ENCODE measurements around the gene RACK1. TPM values are rescaled to one million over a fixed set of nuclear protein-coding genes. Genes with fewer than 3 reads are reported as not detected.

Gene RACK1
- total RNA-seq, 4 donors from 2014 or later, result 1,252 to 1,898 (median 1,625) TPM

- no peak overlapping the region for H3K27ac ChIP-seq (replicated peaks in 1 of 4)
- no peak for TF ChIP-seq CTCF (IDR thresholded peaks at IDR 0.05)
- no peak for TF ChIP-seq POLR2A (IDR thresholded peaks at IDR 0.05; ENCODE audit: low read depth)
- TF ChIP-seq POLR2AphosphoS5 (IDR thresholded peaks at IDR 0.05), result no peak
- TF ChIP-seq EP300 (IDR thresholded peaks at IDR 0.05), result no peak
- no peak overlapping the region for H3K4me3 ChIP-seq
- intact Hi-C loops (cut with DNase I), result no loop called here
- peaks cover 69 to 82% (median 81%) of the 10 kb centered on the region in 4 donors for H3K36me3 ChIP-seq
- H3K9me3 ChIP-seq, result no peaks in the 10 kb centered on the region
- no peak for DNase-seq (ENCODE audit: extremely low spot score)
- H3K4me1 ChIP-seq, result peaks cover 23 to 54% (median 36%) of the 10 kb centered on the region in 4 donors
- WGBS, result 91% methylated on average over 9 of the region's 9 CpGs
- H3K27me3 ChIP-seq, result no peaks in the 10 kb centered on the region
These were observed 4.5 kb downstream of the RACK1 start for GRCh38 chr5:181239062-181239663.

- 78% methylated on average over 4 of the region's 5 CpGs for WGBS
- Histone ChIP-seq H3K27me3 (no peaks in the 10 kb centered on the region), H3K4me3 (no peak overlapping the region), H3K4me1 (peaks cover 23 to 50% (median 34%) of the 10 kb centered on the region in 4 donors), H3K27ac (replicated peaks in 1 of 4) (no peak overlapping the region), H3K9me3 (no peaks in the 10 kb centered on the region), H3K36me3 (peaks cover 69 to 95% (median 94%) of the 10 kb centered on the region in 4 donors)
- intact Hi-C loops (cut with DNase I), result no loop called here
- no peak for DNase-seq (ENCODE audit: extremely low spot score)
- TF ChIP-seq POLR2AphosphoS5 (IDR thresholded peaks at IDR 0.05) (no peak), POLR2A (IDR thresholded peaks at IDR 0.05; ENCODE audit: low read depth) (no peak), CTCF (IDR thresholded peaks at IDR 0.05) (no peak), EP300 (IDR thresholded peaks at IDR 0.05) (no peak)
These were observed 5.8 kb downstream of the RACK1 start for GRCh38 chr5:181237729-181238385.

GRCh38 chr5:181236954-181237641, 6.6 kb downstream of the RACK1 start:
- no peak overlapping the region for H3K4me3 ChIP-seq
- WGBS, result 86% methylated on average over 10 of the region's 10 CpGs
- H3K36me3 ChIP-seq, result peaks cover 69 to 100% (median 100%) of the 10 kb centered on the region in 4 donors
- H3K27ac ChIP-seq (replicated peaks in 1 of 4), result no peak overlapping the region
- no peaks in the 10 kb centered on the region for H3K9me3 ChIP-seq
- TF ChIP-seq POLR2A (IDR thresholded peaks at IDR 0.05; ENCODE audit: low read depth), result no peak
- TF ChIP-seq EP300 (IDR thresholded peaks at IDR 0.05), result no peak
- TF ChIP-seq CTCF (IDR thresholded peaks at IDR 0.05), result no peak
- no peak for TF ChIP-seq POLR2AphosphoS5 (IDR thresholded peaks at IDR 0.05)
- no peaks in the 10 kb centered on the region for H3K27me3 ChIP-seq
- DNase-seq (ENCODE audit: extremely low spot score), result no peak
- peaks cover 17 to 42% (median 27%) of the 10 kb centered on the region in 4 donors for H3K4me1 ChIP-seq
- intact Hi-C loops (cut with DNase I), result no loop called here

GRCh38 chr5:181236471-181236870, 7.2 kb downstream of the RACK1 start:
- H3K27me3 ChIP-seq, result no peaks in the 10 kb centered on the region
- 71% methylated on average over 6 of the region's 6 CpGs for WGBS
- H3K9me3 ChIP-seq, result no peaks in the 10 kb centered on the region
- peaks cover 10 to 36% (median 20%) of the 10 kb centered on the region in 4 donors for H3K4me1 ChIP-seq
- peaks cover 69 to 100% (median 99%) of the 10 kb centered on the region in 4 donors for H3K36me3 ChIP-seq
- no peak overlapping the region for H3K27ac ChIP-seq (replicated peaks in 1 of 4)
- no peak for DNase-seq (ENCODE audit: extremely low spot score)
- H3K4me3 ChIP-seq, result no peak overlapping the region
- intact Hi-C loops (cut with DNase I), result no loop called here
- TF ChIP-seq POLR2AphosphoS5 (IDR thresholded peaks at IDR 0.05) (no peak), EP300 (IDR thresholded peaks at IDR 0.05) (no peak), POLR2A (IDR thresholded peaks at IDR 0.05; ENCODE audit: low read depth) (no peak), CTCF (IDR thresholded peaks at IDR 0.05) (no peak)

All from esophagus muscularis mucosa (tissue), 4 donors.